Measurements from ENCODE around the gene FECH. TPM values are rescaled to one million over a fixed set of nuclear protein-coding genes. Genes with fewer than 3 reads are reported as not detected.

FECH gene
- total and polyA plus RNA-seq, 2 of the 4 experiments (the other 2 are of a cell fraction): 32.3 to 52.2 TPM

DNA sequence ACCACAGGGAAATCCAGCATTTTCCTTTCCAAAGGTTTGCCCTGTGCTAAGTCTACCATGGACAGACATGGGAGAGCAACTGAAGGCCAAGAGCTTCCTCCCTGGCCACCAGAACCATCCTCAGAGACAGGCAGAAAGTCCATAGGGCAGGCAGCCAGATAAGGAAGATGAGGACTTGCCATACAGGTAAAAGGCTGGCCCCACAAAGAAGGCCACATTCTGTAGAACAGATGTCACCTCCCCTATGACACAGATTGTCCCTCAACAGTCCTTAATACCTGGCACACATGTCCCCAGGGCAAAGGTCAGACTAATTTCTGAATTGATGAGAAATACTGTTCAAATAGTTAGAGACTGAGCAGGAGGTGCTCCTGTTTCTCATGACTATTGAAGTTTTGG is 52.0 kb downstream of the FECH start:
- DNase-seq (no peak), ATAC-seq (ENCODE audit: low read depth) (no peak)
- ChIA-PET POLR2A (ENCODE audit: unreplicated experiment) (no interaction called here), CTCF (no interaction called here)
- no peak overlapping the region for H2BK5ac ChIP-seq (ENCODE audit: low read depth, low read length, poor library complexity, severe bottlenecking)
- H3K9me1 ChIP-seq (ENCODE audit: insufficient read depth, low read length): no peaks in the 10 kb centered on the region; the same call in 1 of the 2 replicates
- no peaks in the 10 kb centered on the region for H3K36me3 ChIP-seq (ENCODE audit: control insufficient read depth, insufficient read depth, low read length)
- dilution Hi-C loops (cut with HindIII; ENCODE audit: low sequenced_read_pairs, unreplicated experiment): no loop called here
- no peak overlapping the region for H3K4me2 ChIP-seq (ENCODE audit: low read depth, low read length)
- in situ Hi-C loops (cut with MboI; ENCODE audit: low sequenced_read_pairs): no loop called here
- H3K9ac ChIP-seq (ENCODE audit: low read depth, low read length): no peak overlapping the region
- no peak overlapping the region for H3K27ac ChIP-seq (ENCODE audit: insufficient read depth, low read length)
- H4K20me1 ChIP-seq (ENCODE audit: insufficient read depth, low read length): no peaks in the 10 kb centered on the region; the same call in 1 of the 2 replicates
- no peak overlapping the region for H3K4me3 ChIP-seq (ENCODE audit: insufficient read depth, low read depth, low read length)
- TF ChIP-seq POLR2A (IDR thresholded peaks at IDR 0.05; ENCODE audit: low read depth, low read length) (no peak), SMC3 (IDR thresholded peaks at IDR 0.05; ENCODE audit: low read depth, low read length) (no peak), MAFK (IDR thresholded peaks at IDR 0.05; ENCODE audit: low read depth, low read length) (no peak), FOS (IDR thresholded peaks at IDR 0.05; ENCODE audit: low read depth, low read length) (no peak), RFX5 (IDR thresholded peaks at IDR 0.05; ENCODE audit: low read depth, low read length) (no peak), MAZ (IDR thresholded peaks at IDR 0.05; ENCODE audit: borderline replicate concordance, low read depth, low read length) (no peak), RCOR1 (IDR thresholded peaks at IDR 0.05; ENCODE audit: insufficient replicate concordance, low read length) (no peak), CHD1 (IDR thresholded peaks at IDR 0.05; ENCODE audit: low read depth, low read length) (no peak), ELK1 (IDR thresholded peaks at IDR 0.05; ENCODE audit: borderline replicate concordance, low read depth, low read length) (no peak), NFE2L2 (IDR thresholded peaks at IDR 0.05; ENCODE audit: low read depth, low read length) (no peak), CEBPB (IDR thresholded peaks at IDR 0.05; ENCODE audit: low read depth, low read length) (no peak), MXI1 (IDR thresholded peaks at IDR 0.05; ENCODE audit: borderline replicate concordance, low read depth, low read length) (no peak), RAD21 (IDR thresholded peaks at IDR 0.05; ENCODE audit: low read length) (no peak)
- TF ChIP-seq, protein P1, sequence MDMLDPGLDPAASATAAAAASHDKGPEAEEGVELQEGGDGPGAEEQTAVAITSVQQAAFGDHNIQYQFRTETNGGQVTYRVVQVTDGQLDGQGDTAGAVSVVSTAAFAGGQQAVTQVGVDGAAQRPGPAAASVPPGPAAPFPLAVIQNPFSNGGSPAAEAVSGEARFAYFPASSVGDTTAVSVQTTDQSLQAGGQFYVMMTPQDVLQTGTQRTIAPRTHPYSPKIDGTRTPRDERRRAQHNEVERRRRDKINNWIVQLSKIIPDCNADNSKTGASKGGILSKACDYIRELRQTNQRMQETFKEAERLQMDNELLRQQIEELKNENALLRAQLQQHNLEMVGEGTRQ (IDR thresholded peaks at IDR 0.05; ENCODE audit: low read depth, low read length): no peak
- TF ChIP-seq, protein P2, sequence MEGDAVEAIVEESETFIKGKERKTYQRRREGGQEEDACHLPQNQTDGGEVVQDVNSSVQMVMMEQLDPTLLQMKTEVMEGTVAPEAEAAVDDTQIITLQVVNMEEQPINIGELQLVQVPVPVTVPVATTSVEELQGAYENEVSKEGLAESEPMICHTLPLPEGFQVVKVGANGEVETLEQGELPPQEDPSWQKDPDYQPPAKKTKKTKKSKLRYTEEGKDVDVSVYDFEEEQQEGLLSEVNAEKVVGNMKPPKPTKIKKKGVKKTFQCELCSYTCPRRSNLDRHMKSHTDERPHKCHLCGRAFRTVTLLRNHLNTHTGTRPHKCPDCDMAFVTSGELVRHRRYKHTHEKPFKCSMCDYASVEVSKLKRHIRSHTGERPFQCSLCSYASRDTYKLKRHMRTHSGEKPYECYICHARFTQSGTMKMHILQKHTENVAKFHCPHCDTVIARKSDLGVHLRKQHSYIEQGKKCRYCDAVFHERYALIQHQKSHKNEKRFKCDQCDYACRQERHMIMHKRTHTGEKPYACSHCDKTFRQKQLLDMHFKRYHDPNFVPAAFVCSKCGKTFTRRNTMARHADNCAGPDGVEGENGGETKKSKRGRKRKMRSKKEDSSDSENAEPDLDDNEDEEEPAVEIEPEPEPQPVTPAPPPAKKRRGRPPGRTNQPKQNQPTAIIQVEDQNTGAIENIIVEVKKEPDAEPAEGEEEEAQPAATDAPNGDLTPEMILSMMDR (conservative IDR thresholded peaks at IDR 0.05; ENCODE audit: low read depth, low read length): no peak
- no peak overlapping the region for H2BK15ac ChIP-seq (ENCODE audit: low read depth, low read length)
- H3K79me1 ChIP-seq (ENCODE audit: low read depth in 1 of 2, low read length in 2 of 2): no peaks in the 10 kb centered on the region
- H2BK20ac ChIP-seq (ENCODE audit: low read depth, low read length): no peak overlapping the region
- no peak overlapping the region for H4K91ac ChIP-seq (ENCODE audit: insufficient read depth, low read depth, low read length)
- no peak overlapping the region for H2AK5ac ChIP-seq (ENCODE audit: low read depth, low read length)
- no peak overlapping the region for H4K5ac ChIP-seq (ENCODE audit: low read depth, low read length)
- H2AFZ ChIP-seq (replicated peaks; ENCODE audit: low read length, poor library complexity): peak overlapping the region; percentile 42
- peaks cover 1% of the 10 kb centered on the region; the same call in 1 of the 2 replicates for H3K4me1 ChIP-seq (ENCODE audit: control insufficient read depth, insufficient read depth, low read length)
- H3K14ac ChIP-seq (replicated peaks; ENCODE audit: low read depth, low read length): no peak overlapping the region
- no peak overlapping the region for H3K56ac ChIP-seq (ENCODE audit: extremely low read depth, insufficient read depth, low read length)
- no peak overlapping the region for H3K18ac ChIP-seq (ENCODE audit: low read depth, low read length)
- intact Hi-C loops (cut with micrococcal nuclease): no loop called here
- H3K23ac ChIP-seq (ENCODE audit: low read depth, low read length): no peak overlapping the region
- BruUV-seq (replicated peaks): no TSS peak
- H3K4ac ChIP-seq (ENCODE audit: low read depth, low read length): no peak overlapping the region
- peaks cover 2% of the 10 kb centered on the region; the same call in 1 of the 2 replicates for H3K27me3 ChIP-seq (ENCODE audit: control insufficient read depth, insufficient read depth, low read length)
- no peaks in the 10 kb centered on the region for H3K9me3 ChIP-seq (ENCODE audit: control insufficient read depth, insufficient read depth, low read length)
- no peak overlapping the region for H2BK120ac ChIP-seq (ENCODE audit: low read depth, low read length)
- H4K8ac ChIP-seq (ENCODE audit: low read depth in 2 of 2, low read length in 2 of 2): no peak overlapping the region
- no peak overlapping the region for H2AK9ac ChIP-seq (replicated peaks; ENCODE audit: low read depth, low read length, poor library complexity)
